MCF 10A (cell line): ENCODE results near the gene AP2A1. TPM values are rescaled to one million over a fixed set of nuclear protein-coding genes. Genes with fewer than 3 reads are reported as not detected.

Source experiments
- BruUV-seq: library from RNA; stranded (reverse); fragments of 400-500 nt; replicated peaks from 2 replicates; lab custom pipeline; 2021; lab: Mats Ljungman, UMichigan
- CTCF ChIA-PET: fragments of 300-600 bp; sonication (Branson Sonifier 250); formaldehyde crosslinking; extraction: SDS; loops from one replicate; lab custom pipeline; 2021; ENCODE audit warnings: antibody characterized with exemption, inconsistent platforms; lab: Yijun Ruan, JAX
- POLR2A ChIA-PET: fragments of 300-600, 350-650 bp; sonication (Branson Sonifier 250); formaldehyde crosslinking; extraction: SDS; loops from one replicate; lab custom pipeline; 2020; ENCODE audit warnings: antibody characterized with exemption, inconsistent platforms; lab: Yijun Ruan, JAX
- DNase-seq: peaks from one replicate; pipeline ENCODE4 v3.0.0-alpha.2; 2018; ENCODE audit not compliant: unreplicated experiment
- H3K27ac Mint-ChIP-seq: one replicate; pipeline ENCODE4 v1.8.0; 2022; ENCODE audit warnings: mild to moderate bottlenecking, low read depth, mixed read lengths; ENCODE audit not compliant: unreplicated experiment
- H3K27me3 Mint-ChIP-seq: one replicate; pipeline ENCODE4 v1.8.0; 2022; ENCODE audit warnings: mixed read lengths; ENCODE audit not compliant: insufficient read depth, unreplicated experiment
- H3K36me3 Mint-ChIP-seq: one replicate; pipeline ENCODE4 v1.8.0; 2022; ENCODE audit warnings: mild to moderate bottlenecking, moderate library complexity, mixed read lengths; ENCODE audit not compliant: insufficient read depth, unreplicated experiment
- H3K4me1 Mint-ChIP-seq: one replicate; pipeline ENCODE4 v1.8.0; 2022; ENCODE audit warnings: mixed read lengths; ENCODE audit not compliant: insufficient read depth, unreplicated experiment
- H3K4me3 Mint-ChIP-seq: one replicate; pipeline ENCODE4 v1.8.0; 2022; ENCODE audit warnings: mild to moderate bottlenecking, moderate library complexity, mixed read lengths; ENCODE audit not compliant: unreplicated experiment
- H3K9me3 Mint-ChIP-seq: one replicate; pipeline ENCODE4 v1.8.0; 2022; ENCODE audit warnings: mixed read lengths; ENCODE audit not compliant: unreplicated experiment
- CTCF ChIP-seq: fragments of 200-600 bp; IDR thresholded peaks from one replicate; pipeline ENCODE4 v1.8.0; 2022; ENCODE audit warnings: antibody characterized with exemption, mild to moderate bottlenecking; ENCODE audit not compliant: unreplicated experiment
- intact Hi-C: fragments of 100-400 bp; cut with micrococcal nuclease; formaldehyde crosslinking; loops from 2 replicates; pipeline ENCODE4 v1.14.1; 2022
- total RNA-seq: library from RNA; stranded (reverse); gene quantifications from 2 replicates; pipeline ENCODE4 v1.2.3, GENCODE V29; 2022

Gene AP2A1
- total RNA-seq, 1 experiment from 2014 or later = 70.5 TPM

DNA sequence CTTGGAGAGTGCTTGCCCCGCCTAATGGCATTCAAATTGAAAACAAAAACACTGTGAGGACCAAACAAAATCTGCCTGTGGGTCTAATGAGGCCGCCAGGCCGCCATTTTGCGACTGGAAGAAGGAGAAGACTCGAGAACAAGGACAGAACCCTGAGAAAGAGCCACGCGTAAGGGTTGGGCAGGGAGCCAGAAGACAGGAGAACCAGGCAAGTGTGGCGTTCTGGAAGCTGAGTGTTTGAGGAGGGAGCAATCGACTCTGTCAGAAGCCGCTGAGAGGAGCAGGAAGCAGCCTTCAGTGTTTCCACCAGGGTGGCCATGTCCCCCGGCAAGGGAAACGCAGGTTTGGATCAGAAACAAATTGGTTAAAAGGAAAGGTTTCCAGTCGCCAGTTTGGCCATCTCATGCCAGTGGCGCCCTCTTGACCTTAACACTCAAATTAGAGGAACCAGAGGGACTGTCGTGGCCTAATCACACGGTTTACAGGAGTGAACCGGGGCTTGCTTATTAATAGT lies 74.0 kb downstream of the AP2A1 start:
- Mint-ChIP-seq H3K4me1 (peaks cover 4% of the 10 kb centered on the region), H3K36me3 (peaks cover 44% of the 10 kb centered on the region), H3K27ac (peak overlapping the region; percentile 57), H3K4me3 (no peak overlapping the region), H3K9me3 (no peaks in the 10 kb centered on the region), H3K27me3 (no peaks in the 10 kb centered on the region)
- DNase-seq = no peak
- ChIA-PET POLR2A (no interaction called here), CTCF (interaction anchor here (0.6 kb wide), 1 partner anchor 488 kb away, joined by 4 read pairs; no protein-coding TSS in a partner anchor)
- intact Hi-C loops = no loop called here
- TF ChIP-seq CTCF = no peak
- BruUV-seq = no TSS peak

DNA sequence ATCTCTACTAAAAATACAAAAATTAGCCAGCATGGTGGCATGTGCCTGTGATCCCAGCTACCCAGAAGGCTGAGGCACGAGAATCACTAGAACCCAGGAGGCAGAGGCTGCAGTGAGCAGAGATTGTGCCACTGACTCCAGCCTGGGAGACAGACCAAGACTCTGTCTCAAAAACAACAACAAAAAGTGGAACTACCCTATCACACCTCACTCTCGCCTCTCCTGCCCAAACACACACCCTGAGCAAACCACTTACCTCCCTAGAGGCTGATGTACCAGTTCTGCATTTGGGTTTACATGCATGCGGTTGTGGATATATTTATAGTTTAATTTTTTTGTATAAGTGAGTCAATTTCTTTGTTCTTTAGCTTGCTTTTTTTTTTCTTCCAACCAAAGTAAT lies 76.5 kb downstream of the AP2A1 start:
- POLR2A ChIA-PET = interaction anchor here (0.7 kb wide), 1 partner anchor 24 kb away, joined by 3 read pairs; no protein-coding TSS in a partner anchor
- TF ChIP-seq CTCF = no peak
- no peak for DNase-seq
- no peak overlapping the region for H3K27ac Mint-ChIP-seq
- peaks cover 25% of the 10 kb centered on the region for H3K36me3 Mint-ChIP-seq
- no TSS peak for BruUV-seq
- H3K9me3 Mint-ChIP-seq = no peaks in the 10 kb centered on the region
- H3K27me3 Mint-ChIP-seq = no peaks in the 10 kb centered on the region
- H3K4me1 Mint-ChIP-seq = peaks cover 7% of the 10 kb centered on the region
- intact Hi-C loops = no loop called here
- CTCF ChIA-PET = no interaction called here
- H3K4me3 Mint-ChIP-seq = no peak overlapping the region

DNA sequence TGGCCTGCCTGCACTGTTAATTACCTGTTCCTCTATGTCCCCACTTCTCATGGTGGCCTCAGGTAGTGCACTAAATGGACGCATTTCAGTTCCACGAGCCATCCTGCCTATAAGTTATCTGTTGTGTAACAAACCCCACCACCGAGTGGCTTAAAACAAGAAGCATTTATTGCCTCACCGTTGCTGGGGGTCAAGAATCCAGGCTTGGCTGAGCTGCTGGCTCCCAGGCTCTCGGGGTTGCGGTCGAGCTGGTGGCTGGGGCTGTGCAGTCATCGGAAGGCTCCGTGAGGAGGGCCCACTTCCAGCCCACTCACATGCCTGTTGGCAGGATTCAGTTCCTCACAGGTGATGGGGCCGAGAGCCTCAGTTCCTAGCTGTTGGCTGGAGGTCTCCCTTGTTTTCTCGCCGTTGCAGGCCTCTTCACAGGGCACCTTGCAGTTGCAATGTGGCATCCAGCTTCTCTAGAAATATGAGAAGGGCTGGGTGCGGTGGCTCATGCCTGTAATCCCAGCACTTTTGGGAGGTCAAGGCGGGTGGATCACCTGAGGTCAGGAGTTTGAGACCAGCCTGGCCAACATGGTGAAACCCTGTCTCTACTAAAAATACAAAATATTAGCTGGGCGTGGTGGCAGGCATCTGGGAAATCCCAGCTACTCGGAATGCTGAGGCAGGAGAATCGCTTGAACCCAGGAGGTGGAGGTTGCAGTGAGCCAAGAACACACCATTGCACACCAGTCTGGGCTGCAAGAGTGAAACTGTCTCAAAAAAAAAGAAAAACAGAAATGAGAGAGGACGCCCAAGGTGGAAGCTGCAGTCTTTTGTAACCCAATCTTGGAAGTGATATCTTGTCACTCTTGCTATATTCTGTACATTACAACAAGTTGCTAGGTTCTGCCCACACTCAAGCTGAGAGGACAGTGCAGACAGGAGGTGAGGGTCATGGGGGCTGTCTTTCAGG lies 77.6 kb downstream of the AP2A1 start:
- no peak overlapping the region for H3K4me3 Mint-ChIP-seq
- BruUV-seq = no TSS peak
- CTCF ChIA-PET = interaction anchor here (0.7 to 1.2 kb wide), 3 partner anchors 21 to 43 kb away, joined by 3 read pairs; no protein-coding TSS in a partner anchor
- TF ChIP-seq CTCF = no peak
- no peaks in the 10 kb centered on the region for H3K27me3 Mint-ChIP-seq
- POLR2A ChIA-PET = interaction anchor here (0.7 kb wide), 1 partner anchor 206 kb away, joined by 3 read pairs; no protein-coding TSS in a partner anchor
- H3K36me3 Mint-ChIP-seq = peaks cover 18% of the 10 kb centered on the region
- H3K27ac Mint-ChIP-seq = no peak overlapping the region
- intact Hi-C loops = no loop called here
- no peak for DNase-seq
- H3K4me1 Mint-ChIP-seq = peaks cover 14% of the 10 kb centered on the region
- H3K9me3 Mint-ChIP-seq = peaks cover 6% of the 10 kb centered on the region

GRCh38 chr19:49845414-49845813 lies 78.6 kb downstream of the AP2A1 start:
- H3K27me3 Mint-ChIP-seq = no peaks in the 10 kb centered on the region
- CTCF ChIA-PET = interaction anchor here (1.2 kb wide), 1 partner anchor 42 kb away, joined by 3 read pairs; no protein-coding TSS in a partner anchor
- no peak overlapping the region for H3K27ac Mint-ChIP-seq
- no peak for DNase-seq
- H3K4me3 Mint-ChIP-seq = no peak overlapping the region
- TF ChIP-seq CTCF = no peak
- peaks cover 10% of the 10 kb centered on the region for H3K36me3 Mint-ChIP-seq
- POLR2A ChIA-PET = interaction anchor here (0.6 kb wide), 1 partner anchor 32 kb away, joined by 4 read pairs; the partner anchor contains the start of genes AKT1S1 and TBC1D17
- peaks cover 19% of the 10 kb centered on the region for H3K4me1 Mint-ChIP-seq
- peaks cover 6% of the 10 kb centered on the region for H3K9me3 Mint-ChIP-seq
- intact Hi-C loops = no loop called here
- BruUV-seq = no TSS peak
